LHCN-M2 (cell line): Measurements from ENCODE around the gene CYP2A13. TPM values are rescaled to one million over a fixed set of nuclear protein-coding genes. Genes with fewer than 3 reads are reported as not detected.
"Not testable (repeated sequence)": the region's sequence is repeated elsewhere in the genome, so short reads cannot be mapped to it uniquely, and the experiment has no call there.

Experiments used
- DNase-seq: peaks from one replicate; pipeline ENCODE4 v3.0.0-alpha.2; 2012; ENCODE audit warnings: low read depth
- polyA plus RNA-seq: library from polyadenylated mRNA; unstranded; fragments of >200 nt; gene quantifications from one replicate; pipeline ENCODE4 v1.2.1, GENCODE V29; 2012; ENCODE audit warnings: missing spikeins
- total RNA-seq: library from RNA; depleted of rRNA; stranded (reverse); fragments of >200 nt; gene quantifications from 2 replicates; pipeline ENCODE4 v1.2.3, GENCODE V29; 2014; rRNA removed

CYP2A13 gene, protein sequence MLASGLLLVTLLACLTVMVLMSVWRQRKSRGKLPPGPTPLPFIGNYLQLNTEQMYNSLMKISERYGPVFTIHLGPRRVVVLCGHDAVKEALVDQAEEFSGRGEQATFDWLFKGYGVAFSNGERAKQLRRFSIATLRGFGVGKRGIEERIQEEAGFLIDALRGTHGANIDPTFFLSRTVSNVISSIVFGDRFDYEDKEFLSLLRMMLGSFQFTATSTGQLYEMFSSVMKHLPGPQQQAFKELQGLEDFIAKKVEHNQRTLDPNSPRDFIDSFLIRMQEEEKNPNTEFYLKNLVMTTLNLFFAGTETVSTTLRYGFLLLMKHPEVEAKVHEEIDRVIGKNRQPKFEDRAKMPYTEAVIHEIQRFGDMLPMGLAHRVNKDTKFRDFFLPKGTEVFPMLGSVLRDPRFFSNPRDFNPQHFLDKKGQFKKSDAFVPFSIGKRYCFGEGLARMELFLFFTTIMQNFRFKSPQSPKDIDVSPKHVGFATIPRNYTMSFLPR
- not detected in 2 replicates for total RNA-seq
- polyA plus RNA-seq, result not detected

DNA sequence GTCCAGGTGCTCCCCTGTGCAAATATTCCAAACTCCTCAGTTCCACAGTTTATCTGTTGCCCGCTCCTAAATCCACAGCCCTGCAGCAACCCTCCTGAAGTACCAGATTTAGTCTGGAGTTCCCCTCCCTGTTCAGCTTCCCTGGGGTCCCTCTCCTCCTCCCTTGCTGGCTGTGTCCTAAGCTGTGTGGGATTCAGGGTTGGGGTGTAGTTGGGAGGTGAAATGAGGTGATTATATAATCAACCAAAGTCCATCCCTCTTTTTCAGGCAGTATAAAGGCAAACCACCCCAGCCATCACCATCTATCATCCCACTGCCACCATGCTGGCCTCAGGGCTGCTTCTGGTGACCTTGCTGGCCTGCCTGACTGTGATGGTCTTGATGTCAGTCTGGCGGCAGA lies at the start of gene CYP2A13:
Gene CYP2A13 (plus strand): TSS at position 301 of the 400 bp plus-strand sequence. CDS start 21 bp downstream, at position 322.
- DNase-seq, result no peak

DNA sequence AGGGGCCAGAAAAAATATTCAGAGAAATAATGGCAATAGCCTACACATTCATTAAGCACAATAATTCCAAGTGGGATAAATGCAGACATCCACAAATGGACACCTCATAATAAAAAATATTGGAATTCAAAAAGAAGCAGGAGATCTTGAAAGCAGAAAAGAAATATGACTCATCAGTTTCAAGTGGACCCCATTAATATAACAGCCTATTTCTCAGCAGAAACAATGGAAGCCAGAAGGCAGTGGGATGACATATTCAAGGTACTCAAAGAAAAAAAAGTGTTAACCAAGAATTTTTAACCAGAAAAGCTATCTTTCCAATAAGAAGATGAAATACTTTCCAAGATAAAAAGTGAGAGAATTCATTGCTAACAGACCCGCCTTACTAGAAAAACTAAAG lies 48.4 kb upstream of the CYP2A13 start:
- no peak for DNase-seq

DNA sequence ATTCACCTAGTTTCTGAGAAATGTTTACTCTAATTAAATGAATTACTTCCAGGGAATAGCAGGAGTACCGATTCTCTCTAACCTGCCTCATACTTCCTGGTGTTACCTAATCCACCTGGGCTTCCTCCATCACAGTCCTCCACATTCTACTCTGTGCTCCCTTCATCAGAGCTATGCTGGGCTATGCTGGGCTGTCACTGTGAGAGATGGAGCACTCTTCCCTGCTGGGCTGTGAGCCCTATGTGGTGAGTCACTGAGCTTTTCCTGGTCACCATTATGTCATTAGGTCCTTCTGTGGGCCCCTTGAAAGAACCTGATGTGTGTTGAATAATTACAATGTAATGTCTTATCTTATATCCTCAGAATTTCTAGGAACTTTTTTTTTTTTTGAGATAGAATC lies 43.2 kb upstream of the CYP2A13 start:
- DNase-seq, result not testable (repeated sequence)

DNA sequence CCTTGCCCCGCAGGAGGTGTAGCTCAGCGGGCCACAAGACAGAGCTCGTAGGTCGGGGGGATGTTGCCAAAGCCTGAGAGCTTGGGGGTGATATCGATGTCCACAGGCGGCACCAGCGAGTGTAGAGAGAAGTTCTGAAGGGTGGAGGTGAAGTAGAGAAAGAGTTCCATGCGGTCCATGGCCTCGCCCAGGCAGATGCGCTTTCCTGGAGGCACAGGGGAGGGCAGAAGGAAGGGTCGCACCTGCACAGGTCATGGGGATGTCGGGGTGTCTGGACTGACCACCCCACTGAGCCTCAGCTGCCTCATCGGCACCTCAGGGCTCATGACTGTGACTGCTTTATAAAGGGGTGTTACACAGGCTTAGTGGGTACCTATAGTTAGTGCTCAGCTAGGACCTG lies 37.8 kb upstream of the CYP2A13 start:
- DNase-seq, result no peak

DNA sequence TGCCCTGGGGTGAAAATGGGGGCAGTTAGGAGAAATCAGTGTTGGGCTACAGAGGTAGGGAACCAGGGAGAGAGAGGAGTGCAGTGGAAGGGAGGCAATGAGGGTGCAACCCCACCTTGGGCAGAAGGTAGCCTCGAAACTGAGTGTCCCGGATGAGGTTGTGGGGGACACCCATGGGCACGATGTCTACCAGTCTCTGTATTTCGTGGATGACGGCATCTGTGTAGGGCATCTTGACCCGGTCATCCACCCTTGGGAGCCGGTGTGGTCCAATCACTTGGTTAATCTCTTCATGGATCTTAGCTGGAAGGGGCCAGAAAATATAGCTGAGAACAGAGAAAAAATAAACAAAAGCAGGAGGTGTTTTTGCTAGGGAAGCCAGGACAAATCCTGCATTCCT lies 36.1 kb upstream of the CYP2A13 start:
- DNase-seq, result not testable (repeated sequence)

DNA sequence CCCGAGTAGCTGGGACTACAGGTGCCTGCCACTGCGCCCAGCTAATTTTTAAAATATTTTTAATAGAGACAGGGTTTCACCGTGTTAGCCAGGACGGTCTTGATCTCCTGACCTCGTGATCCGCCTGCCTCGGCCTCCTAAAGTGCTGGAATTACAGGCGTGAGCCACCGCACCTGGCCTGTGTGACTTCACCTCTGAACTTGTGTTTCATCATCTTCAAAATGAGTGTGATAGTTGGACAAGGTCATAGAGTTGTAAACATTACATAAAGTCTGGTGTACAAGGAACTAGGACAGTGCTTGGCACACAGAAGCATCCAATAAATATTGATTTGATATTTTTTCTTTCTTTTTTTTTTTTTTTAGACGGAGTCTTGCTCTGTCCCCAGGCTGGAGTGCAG lies 34.9 kb upstream of the CYP2A13 start:
- DNase-seq, result not testable (repeated sequence)

DNA sequence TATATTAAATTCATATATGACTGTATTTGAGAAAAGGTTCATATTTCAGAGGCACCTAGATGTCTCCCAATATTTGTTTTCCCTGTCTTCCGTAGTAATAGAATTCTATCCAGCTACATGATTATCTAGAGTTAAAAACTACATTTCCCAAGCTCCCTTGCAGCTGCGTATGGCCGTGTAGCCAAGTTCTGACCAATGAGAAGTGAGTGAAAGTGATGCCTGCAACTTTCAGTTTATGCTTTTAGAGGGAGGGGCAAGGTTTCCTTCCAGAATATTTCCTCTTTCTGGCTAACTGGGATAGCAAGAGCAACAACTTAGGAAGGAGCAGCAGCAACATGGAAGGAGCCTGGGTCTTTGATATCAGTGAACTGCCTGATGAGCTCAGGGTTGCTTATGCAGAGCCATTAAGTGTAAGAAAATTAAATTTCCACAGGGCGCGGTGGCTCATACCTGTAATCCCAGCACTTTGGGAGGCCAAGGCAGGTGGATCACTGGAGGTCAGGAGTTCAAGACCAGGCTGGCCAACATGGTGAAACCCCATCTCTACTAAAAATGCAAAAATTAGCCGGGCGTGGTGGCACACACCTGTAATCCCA lies 23.2 kb upstream of the CYP2A13 start:
- DNase-seq, result peak; percentile 17

DNA sequence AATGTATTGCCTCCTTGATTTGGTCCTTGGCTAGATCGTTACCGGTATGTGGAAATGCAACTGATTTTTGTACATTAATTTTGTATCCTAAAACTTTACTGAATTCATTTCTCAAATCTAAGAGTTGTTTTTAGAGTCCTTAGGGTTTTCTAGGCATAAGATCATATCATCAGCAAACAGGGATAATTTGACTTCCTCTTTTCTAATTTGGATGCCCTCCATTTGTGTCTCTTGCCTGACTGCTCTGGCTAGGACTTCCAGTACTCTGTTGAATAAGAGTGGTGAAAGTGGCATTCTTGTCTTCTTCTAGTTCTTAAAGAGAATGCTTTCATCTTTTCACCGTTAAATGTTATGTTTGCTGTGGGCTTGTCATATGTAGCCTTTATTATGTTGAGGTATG lies 12.0 kb upstream of the CYP2A13 start:
- DNase-seq, result no peak

DNA sequence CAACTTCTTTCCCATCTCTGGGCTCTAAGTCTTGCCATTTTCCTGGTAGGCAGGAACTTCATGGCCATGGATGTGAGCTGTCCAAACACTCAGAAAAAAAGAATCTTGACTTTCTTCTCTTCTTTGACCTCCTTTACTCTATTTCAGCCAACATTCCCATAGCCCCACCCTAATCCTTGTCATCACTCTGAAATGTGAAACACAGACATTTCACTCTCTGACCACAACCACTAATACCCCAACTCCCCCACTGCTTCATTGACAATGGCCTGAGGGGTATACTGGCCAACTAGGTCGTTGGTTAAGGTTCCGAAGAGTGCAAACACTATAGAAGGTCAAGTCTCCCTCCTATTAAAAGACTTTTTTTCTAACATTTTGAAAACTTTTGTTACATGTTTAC lies 4.7 kb upstream of the CYP2A13 start:
- DNase-seq, result no peak

DNA sequence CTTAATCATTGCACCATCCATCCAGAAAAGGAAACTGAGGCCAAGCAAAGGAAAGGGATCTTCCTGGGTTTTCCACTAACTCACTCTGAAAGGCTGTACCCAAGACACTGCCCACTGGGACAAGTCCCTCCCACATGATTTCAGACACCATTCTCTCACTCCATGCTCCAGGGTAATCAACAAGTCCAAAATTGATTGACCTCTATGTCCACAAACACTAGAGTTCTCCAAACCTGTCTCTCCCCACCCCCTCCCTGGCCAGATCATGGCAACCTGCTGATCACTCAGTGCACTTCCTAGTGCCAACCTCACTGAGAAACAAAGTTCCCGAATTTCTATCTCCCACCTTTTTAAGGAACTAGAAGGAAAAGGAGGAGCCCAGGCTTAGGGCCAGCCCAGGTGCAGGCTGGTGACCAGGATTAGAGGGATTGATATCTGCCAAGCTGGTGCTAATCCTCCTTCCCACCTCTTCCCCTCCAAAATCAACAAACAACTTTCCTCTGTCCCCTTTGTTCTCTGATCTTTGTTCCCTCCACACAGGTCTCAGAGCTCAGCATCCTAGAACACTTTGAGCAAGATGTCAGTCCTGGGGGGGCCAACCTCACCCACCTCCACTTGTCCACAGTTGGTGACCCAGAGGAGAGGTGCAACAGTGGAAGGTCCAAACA lies 2.4 kb upstream of the CYP2A13 start:
- no peak for DNase-seq

DNA sequence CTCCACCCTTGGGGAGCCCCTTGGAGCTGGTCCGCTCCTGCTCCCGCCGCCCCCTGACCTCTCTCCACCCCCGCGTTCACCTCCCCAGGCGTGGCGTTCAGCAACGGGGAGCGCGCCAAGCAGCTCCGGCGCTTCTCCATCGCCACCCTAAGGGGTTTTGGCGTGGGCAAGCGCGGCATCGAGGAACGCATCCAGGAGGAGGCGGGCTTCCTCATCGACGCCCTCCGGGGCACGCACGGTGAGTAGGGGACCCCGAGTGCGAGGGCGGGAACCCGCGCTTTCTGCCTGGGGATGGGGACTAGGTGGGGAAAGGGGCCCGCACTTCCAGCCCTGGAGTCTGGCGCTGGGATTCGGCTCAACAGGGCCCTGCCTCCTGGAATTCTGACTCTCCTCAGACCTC lies 1.7 kb downstream of the CYP2A13 start:
- DNase-seq, result no peak

DNA sequence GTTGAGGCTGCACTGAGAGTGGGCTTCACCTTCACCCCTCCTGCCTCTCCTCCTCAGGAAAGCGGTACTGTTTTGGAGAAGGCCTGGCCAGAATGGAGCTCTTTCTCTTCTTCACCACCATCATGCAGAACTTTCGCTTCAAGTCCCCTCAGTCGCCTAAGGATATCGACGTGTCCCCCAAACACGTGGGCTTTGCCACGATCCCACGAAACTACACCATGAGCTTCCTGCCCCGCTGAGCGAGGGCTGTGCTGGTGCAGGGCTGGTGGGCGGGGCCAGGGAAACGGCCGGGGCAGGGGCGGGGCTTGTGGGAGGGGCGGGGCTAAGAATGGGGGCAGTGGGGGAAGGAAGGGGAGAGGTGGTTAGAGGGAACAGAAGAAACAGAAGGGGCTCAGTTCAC lies 7.5 kb downstream of the CYP2A13 start:
- DNase-seq, result no peak

DNA sequence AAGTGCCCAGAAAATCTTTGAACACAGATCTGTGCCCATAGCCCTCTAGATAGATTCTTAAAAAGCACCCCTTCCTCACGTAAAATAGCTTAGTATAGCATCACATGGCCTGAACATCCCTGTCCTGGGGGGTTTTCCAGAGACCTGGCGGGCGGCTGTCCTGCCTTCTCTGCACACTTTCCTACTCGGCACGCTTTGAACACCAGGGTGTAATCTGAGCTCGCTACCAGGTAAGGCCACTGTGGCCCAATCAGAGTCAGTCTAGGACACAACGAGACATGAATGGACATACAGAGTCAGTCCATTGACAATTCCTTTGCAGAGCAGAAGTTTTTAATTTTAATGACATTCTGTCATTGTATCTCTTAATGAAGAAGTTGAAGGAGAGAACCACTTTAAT lies 8.1 kb downstream of the CYP2A13 start:
- no peak for DNase-seq

DNA sequence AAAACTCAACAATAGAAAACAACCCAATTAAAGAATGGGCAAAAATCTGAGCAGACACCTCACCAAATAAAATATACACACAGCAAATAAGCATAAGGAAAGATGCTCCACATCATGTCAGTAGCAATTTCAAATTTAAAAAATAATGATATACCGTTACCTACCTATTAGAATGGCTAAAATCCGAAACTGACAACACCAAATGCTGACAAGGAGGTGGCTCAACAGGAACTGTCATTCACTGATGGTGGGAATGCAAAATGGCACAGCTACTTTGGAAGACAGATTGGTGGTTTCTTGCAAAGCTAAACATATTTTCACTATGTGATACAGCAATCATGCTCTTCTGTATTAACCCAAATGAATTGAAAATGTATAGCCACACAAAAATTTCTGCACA lies 9.1 kb downstream of the CYP2A13 start:
- no peak for DNase-seq

DNA sequence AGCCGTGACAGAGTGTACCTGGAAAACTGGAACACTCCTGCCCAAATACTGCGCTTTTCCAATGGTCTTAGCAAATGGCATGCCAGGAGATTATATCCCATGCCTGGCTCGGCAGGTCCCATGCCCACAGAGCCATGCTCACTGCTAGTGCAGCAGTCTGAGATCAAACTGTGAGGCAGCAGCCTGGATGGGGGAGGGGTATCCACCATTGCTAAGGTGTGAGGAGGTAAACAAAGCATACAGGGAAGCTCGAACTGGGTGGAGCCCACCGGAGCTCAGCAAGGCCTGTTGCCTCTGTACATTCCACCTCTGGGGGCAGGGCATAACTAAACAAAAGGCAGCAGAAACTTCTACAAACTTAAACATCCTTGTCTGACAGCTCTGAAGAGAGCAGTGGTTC lies 10.5 kb downstream of the CYP2A13 start:
- DNase-seq, result no peak

DNA sequence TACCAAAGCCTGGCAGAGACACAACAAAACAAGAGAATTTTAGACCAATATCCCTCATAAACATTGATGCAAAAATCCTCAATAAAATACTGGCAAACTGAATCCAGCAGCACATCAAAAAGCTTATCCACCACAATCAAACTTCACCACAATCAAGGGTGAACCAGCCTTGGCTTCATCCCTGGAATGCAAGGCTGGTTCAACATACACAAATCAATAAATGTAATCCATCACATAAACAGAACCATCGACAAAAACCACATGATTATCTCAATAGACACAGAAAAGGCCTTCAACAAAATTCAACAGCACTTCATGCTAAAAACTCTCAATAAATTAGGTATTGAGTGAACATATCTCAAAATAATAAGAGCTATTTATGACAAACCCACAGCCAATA lies 14.0 kb downstream of the CYP2A13 start:
- DNase-seq, result not testable (repeated sequence)

DNA sequence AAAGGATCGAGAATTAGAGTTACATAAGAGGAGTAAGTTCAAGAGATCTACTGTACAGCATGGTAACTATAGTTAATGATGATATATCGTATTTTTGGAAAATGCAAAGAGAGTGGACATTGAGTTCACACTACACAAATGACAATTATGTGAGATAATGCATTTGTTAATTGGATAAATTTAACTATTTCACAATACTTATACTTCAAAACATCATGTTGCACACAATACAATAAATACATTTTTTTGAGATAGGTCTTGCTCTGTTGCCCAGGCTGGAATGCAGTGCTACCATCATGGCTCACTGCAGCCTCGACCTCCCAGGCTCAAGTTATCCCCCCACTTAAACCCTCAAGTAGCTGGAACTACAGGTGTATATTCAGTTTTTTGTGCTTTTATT lies 17.9 kb downstream of the CYP2A13 start:
- DNase-seq, result no peak

DNA sequence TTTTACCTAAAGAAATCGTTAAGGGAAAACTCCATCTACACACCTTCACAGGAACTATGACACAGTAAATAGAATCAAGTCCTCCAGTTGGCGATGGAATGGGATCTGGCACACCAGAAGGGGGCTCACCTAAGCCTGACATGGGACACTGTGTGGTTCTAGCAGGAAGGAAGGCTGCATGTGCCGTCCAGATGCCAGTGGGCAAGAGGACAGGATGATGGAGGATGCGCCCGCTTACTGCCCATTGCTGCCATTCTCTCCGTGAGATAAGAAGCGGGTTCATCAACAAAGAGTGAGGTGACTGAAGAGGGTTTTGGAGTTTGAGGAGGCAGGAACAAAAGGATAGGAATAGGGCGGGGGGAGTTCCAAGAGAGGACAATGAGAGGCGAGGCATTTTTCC lies 23.0 kb downstream of the CYP2A13 start:
- DNase-seq, result no peak

DNA sequence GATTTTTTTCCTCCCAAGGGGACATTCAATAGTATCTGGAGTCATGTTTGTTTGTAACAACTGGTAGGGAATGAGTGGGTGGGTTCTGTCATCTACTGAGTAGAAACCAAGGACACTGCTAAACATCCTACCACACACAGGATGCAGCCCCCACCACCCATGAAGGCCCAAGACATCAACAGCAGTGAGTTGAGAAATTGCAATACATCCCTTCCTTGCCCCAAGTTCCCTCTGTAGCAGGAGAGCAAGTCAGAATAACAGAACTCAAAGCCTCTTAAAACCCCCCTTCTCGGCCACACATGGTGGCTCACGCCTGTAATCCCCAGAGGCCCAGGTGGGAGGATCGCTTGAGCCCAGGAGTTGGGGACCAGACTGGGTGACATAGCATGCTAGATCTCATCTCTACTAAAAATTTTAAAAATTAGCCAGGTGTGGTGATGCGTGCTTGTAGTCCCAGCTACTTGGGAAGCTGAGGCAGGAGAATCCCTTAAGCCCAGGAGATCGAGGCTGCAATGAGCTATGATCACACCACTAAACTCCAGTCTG lies 23.6 kb downstream of the CYP2A13 start:
- no peak for DNase-seq

DNA sequence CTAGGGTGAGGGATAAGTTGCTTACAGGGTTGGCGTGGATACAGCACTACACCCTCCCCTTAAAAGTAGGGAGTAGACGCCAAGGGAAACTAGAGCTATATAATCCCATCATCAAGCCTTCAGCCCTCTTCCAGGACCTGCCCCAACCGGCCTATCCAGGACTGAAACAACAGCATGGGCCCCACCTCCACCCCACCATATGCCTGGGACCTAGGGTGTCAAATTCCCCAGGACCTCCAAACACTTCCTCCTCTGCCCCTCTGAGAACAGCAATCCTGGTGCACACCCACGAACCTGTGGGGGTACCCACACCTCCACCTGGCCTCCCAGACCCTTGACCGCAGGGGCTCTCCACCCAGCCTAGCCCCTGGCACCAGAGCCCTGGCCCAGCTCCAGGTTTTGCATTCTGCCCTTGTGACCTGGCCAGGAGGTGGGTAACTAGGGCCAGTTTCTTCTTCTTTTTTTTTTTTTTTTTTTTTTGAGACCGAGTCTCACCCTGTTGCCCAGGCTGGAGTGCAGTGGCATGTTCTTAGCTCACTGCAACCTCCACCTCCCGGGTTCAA lies 24.6 kb downstream of the CYP2A13 start:
- DNase-seq, result no peak

DNA sequence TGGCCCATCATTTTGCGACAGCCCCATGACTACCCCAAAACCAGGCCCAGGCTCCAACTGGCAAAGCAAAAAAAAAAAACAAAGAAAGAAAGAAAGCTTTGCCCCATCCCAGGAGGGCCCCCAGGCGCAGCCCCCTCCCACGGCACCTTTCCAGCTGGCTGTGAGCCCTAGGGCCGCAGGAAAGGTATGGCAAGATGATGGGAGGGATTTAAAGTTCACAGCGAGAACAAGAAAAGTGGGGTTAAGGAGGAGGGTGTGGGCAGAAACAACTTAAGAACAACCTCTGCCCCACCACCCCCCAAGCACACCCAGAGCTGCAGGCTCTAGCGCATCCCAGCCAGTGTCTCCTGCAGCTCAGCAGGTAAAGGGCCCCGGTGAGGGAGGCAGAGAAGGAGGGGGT lies 25.9 kb downstream of the CYP2A13 start, which contains the start of gene CYP2F1:
Gene CYP2F1 (plus strand): TSS at position 301 of the 400 bp plus-strand sequence. CDS start 1,757 bp downstream, outside the sequence.
- DNase-seq, result no peak

DNA sequence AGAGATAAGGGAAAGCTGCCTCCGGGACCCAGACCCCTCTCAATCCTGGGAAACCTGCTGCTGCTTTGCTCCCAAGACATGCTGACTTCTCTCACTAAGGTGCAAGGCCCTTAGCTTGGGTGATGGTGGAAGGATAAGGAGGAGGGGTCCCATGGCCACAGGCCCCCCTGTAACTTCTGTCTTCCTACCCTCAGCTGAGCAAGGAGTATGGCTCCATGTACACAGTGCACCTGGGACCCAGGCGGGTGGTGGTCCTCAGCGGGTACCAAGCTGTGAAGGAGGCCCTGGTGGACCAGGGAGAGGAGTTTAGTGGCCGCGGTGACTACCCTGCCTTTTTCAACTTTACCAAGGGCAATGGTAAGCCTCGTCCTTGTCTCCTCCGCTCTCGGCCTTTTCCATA lies 28.0 kb downstream of the CYP2A13 start:
- no peak for DNase-seq
